Mammary epithelial cell (primary cell): Measurements from ENCODE around the gene F11.

Experiments
- CTCF ChIP-seq, 2 donors: IDR thresholded peaks in 1 of 2; conservative IDR thresholded peaks in 1 of 2; 2 replicates each; pipeline ENCODE4 v1.5.1; 2011 to 2012; ENCODE audit warnings: inconsistent platforms in 2 of 2, low read length in 2 of 2, mild to moderate bottlenecking in 2 of 2, control low read depth in 1 of 2, low read depth in 1 of 2; ENCODE audit not compliant: insufficient read depth in 1 of 2; ENCODE audit errors: extremely low read depth in 1 of 2
- EZH2 ChIP-seq: IDR thresholded peaks from 2 replicates; pipeline ENCODE4 v1.6.1; 2012; ENCODE audit warnings: low read length, inconsistent platforms, borderline replicate concordance

GRCh38 chr4:186243331-186243730 lies 22.7 kb upstream of the F11 start:
- TF ChIP-seq CTCF (conservative IDR thresholded peaks at IDR 0.05 in 1 of 2, IDR thresholded peaks at IDR 0.05 in 1 of 2; ENCODE audit: extremely low read depth in 1 of 2, insufficient read depth in 1 of 2, low read depth in 1 of 2, low read length in 2 of 2) (no peak), EZH2 (no peak)
